ENCODE data around the gene DAAM2.

DNA sequence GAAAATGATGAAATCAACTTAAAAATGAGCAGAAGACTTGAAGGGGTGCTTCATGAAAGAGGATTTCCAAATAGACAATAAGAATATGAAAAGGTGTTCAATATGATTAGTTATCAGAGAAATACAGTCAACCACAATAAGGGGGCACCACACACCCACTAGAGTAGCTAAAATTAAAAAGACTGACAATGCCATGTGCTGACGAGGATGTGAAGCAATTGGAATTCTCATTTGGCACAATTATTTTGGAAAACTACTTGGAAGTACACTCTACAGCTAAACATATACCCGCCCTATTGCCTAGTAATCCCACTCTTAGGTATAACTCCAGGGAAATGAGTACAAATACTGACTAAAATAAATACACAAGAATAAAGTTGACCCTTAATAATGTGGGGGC, 97.1 kb downstream of the DAAM2 start:
- TF ChIP-seq, protein P1, sequence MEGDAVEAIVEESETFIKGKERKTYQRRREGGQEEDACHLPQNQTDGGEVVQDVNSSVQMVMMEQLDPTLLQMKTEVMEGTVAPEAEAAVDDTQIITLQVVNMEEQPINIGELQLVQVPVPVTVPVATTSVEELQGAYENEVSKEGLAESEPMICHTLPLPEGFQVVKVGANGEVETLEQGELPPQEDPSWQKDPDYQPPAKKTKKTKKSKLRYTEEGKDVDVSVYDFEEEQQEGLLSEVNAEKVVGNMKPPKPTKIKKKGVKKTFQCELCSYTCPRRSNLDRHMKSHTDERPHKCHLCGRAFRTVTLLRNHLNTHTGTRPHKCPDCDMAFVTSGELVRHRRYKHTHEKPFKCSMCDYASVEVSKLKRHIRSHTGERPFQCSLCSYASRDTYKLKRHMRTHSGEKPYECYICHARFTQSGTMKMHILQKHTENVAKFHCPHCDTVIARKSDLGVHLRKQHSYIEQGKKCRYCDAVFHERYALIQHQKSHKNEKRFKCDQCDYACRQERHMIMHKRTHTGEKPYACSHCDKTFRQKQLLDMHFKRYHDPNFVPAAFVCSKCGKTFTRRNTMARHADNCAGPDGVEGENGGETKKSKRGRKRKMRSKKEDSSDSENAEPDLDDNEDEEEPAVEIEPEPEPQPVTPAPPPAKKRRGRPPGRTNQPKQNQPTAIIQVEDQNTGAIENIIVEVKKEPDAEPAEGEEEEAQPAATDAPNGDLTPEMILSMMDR (IDR thresholded peaks at IDR 0.05) = no peak
- no peak for TF ChIP-seq POLR2A (IDR thresholded peaks at IDR 0.05)
